ENCODE measurements around the gene GPR132.

- TF ChIP-seq, protein P1, sequence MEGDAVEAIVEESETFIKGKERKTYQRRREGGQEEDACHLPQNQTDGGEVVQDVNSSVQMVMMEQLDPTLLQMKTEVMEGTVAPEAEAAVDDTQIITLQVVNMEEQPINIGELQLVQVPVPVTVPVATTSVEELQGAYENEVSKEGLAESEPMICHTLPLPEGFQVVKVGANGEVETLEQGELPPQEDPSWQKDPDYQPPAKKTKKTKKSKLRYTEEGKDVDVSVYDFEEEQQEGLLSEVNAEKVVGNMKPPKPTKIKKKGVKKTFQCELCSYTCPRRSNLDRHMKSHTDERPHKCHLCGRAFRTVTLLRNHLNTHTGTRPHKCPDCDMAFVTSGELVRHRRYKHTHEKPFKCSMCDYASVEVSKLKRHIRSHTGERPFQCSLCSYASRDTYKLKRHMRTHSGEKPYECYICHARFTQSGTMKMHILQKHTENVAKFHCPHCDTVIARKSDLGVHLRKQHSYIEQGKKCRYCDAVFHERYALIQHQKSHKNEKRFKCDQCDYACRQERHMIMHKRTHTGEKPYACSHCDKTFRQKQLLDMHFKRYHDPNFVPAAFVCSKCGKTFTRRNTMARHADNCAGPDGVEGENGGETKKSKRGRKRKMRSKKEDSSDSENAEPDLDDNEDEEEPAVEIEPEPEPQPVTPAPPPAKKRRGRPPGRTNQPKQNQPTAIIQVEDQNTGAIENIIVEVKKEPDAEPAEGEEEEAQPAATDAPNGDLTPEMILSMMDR (conservative IDR thresholded peaks at IDR 0.05): no peak
- no peak for TF ChIP-seq ZFX (IDR thresholded peaks at IDR 0.05)
Observed at GRCh38 chr14:105022276-105022670, 43.0 kb downstream of the GPR132 start.
